Daoy (cell line): Measurements from ENCODE around the gene MOSPD3. TPM values are rescaled to one million over a fixed set of nuclear protein-coding genes. Genes with fewer than 3 reads are reported as not detected.
"Not testable (repeated sequence)": the region's sequence is repeated elsewhere in the genome, so short reads cannot be mapped to it uniquely, and the experiment has no call there.

Source experiments
- DNase-seq: peaks from one replicate; pipeline ENCODE4 v3.0.0-alpha.2; 2015; ENCODE audit warnings: low read depth
- total RNA-seq: library from RNA; depleted of rRNA; stranded (reverse); fragments of >200 nt; shearing (Covaris generic); gene quantifications from 2 replicates; pipeline ENCODE4 v1.2.3, GENCODE V29; 2014; rRNA removed

Gene MOSPD3, protein sequence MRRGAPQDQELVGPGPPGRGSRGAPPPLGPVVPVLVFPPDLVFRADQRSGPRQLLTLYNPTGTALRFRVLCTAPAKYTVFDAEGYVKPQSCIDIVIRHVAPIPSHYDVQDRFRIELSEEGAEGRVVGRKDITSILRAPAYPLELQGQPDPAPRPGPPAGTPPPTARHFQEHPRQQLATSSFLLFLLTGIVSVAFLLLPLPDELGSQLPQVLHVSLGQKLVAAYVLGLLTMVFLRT
- 9.7 and 11.3 TPM in 2 replicates for total RNA-seq

DNA sequence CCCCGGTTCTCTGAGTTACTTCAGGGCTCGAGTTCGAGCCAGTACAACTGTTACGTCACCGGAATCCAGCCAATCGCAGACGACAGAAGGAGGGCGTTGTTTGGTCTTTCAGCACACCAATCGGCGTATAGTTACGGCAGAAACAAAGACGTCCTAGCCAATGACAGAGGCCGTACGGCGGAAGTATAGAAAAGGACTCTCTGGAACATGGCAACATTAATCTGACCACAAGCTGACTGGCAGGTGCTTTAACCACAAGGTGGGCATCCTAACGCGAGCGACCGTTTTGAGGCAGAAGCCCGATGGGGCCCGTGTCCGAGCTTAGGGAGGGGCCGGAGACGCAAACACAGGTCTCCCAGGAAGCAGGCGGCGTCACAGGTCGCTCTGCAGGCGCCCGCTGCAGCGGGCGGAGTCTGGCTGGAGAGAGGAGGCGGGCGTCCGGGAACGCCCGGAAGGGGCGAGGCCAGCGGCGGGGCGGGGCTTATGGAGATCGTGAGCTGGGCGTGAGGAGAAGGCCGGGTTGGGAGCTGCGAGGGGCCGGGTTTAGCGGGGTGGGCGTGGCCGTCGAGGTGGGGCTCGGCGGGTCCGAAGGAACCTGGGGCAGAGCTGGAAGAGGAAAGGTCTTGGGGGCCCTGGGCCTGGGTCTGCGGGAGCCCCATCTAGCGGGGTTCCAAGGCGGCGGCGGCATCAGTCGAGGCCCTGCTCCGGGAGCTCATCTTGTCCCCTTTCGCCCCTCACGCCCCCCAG lies at the start of gene MOSPD3:
TSS of gene MOSPD3 (plus strand) at position 558 of the 747 bp plus-strand sequence. CDS start 252 bp downstream, outside the sequence.
- peak; percentile 100 for DNase-seq

DNA sequence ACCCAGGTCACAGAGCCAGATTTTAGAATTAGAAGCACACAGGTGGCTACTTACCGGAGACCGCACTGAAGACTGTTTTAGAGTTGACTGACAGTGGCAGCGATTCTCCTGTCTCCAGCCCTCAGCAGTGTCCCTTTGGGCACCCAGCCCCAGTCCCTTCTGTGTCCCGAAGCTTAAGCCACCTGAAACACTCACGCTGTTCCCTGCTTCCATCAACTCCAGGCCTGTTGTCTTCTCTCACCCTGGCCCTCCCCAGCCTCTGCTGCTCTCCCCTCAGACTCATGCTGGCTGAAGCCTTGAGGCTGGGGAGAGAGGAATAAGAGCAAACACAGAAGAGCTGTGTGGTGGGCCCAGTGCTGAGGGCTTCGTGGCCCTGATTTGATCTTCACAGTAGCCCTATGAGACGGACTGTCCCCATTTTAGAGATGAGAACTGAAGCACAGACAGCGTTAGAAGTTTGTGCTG lies 49.2 kb upstream of the MOSPD3 start:
- DNase-seq, result no peak

DNA sequence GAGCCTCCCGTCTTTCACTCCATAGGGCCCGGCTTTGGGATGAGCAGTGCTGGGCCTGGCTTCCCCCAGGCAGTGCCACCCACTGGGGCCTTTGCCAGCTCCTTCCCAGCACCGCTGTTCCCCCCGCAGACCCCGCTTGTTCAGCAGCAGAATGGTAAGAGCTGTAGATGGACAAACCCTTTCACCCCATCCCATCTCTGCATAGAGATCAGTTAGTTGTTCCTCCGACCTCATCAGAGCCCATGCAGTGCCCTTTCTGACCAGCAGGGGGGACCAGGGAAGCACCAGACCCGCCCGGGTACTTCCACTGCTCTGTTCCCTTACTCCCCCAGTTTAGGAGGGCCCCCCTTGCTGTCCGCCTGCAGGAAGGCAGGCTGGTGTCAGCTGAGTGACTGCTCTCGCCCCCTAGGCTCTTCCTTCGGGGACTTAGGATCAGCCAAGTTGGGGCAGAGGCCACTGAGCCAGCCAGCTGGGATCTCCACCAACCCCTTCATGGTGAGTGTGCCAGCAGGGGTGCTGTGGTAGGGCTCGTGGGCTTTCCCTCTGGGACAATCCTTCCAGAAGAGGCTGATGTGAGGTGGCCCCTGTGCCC lies 48.4 kb upstream of the MOSPD3 start:
- DNase-seq, result peak; percentile 80

DNA sequence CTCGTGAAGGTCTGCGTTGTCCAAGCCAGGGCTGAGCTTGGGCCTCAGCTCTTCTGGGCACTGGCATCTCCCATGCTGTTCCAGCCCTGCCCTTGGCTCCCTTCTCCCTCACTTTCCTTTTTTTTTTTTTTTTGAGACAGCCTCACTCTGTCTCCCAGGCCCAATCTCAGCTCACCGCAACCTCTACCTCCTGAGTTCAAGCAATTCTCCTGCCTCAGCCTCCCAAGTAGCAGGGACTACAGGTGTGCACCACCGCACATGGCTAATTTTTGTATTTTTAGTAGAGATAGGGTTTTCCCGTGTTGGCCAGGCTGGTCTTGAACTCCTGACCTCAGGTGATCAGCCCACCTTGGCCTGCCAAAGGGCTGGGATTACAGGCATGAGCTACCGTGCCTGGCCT lies 47.9 kb upstream of the MOSPD3 start:
- not testable (repeated sequence) for DNase-seq

DNA sequence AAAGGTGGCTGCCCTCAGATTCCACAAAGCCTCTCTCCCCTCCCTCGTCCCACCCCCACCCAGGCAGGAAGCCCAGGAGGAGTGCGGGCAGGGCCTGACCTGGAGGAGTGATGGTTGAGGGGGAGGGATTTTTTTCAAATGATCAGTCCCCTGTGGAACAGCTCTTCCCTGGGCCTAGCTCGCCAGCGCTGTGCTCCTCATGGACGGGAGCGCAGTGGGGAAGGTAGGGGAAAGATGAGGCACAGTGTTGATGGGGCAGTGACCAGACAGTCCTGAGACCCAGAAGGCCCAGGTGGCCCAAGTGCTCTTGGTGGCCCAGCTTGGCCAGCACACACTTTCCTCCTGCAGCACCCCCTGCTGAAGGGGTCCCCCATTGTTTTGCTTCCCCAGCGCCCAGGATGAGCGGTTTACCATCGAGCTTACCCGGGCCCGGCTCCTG lies 47.2 kb upstream of the MOSPD3 start:
- no peak for DNase-seq

DNA sequence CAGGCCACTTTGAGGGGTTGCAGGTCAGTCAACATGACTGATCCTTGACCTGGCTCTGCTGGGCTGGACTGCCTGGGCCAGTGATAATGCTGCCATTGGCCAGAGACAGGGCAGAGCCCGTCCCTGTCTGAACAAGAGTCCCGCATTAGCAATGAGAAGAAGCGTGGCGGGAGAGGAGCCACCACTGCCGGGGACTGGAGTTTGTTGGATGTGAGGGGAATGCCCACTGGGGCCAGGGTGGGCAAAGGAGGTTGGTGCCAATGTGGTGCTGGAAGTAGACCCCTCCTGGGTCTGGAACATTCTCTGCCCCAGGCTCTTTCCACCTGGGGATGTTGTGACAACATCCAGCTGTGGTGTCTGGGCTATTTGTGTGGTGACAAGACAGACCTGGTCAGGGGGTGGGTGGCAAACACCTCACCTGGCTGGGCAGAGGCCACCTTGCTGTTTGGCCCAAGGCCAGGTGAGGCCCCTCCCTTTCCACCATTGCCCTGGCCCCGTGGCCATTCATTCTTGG lies 46.3 kb upstream of the MOSPD3 start:
- DNase-seq, result no peak

DNA sequence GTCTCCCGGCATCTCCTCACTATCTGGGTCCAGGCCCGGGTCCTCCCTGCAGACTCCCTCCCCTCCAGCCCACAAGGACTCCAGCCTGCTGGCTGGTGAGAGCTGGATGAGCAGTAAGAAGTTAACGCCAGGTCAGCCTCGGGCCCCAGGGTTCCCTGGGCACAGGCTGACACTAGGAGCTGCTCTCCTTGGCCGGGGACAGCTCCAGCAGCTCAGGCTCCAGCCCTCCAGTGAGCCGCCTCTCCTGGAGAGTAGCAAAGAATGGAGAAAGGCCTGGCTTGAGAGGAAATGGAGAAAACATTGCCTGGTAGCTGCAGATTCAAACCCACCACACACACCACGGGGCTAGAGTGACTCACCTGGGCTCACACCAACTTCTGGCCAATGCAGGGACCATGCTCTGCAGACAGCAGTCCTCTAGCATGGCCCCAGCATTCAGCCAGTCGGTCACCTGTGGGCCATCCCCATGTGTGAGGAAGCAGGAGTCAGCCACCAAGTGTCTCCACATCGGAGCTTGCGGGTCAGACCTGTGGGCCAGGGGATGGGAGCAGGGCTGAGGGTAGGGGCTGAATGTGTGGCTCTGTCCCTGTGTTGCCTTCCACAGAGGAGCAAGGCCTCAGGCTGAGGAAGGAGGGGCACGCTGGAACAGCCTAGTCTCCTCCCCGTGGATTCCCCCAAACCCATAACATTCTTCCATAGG lies 45.2 kb upstream of the MOSPD3 start:
- DNase-seq, result peak; percentile 60

DNA sequence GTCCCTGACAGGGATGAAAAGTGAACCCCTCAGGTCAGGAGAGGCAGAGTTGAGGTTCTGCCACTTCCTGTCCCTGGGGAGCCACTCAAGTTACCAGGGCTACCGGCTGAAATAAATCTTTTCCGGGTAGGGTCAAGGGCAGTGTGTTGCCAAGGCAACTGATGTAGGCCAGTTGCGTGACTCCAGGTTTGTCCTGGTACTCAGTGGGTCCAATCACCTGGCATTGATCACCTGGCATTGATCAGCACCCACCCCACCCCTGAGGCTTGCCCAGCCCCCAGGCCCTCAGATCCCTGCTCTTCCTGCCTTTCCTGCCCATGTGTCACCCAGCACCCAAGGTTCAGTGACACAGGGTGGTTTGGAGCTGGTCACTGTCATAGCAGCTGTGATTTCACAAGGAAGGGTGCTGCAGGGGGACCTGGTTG lies 44.6 kb upstream of the MOSPD3 start:
- no peak for DNase-seq

DNA sequence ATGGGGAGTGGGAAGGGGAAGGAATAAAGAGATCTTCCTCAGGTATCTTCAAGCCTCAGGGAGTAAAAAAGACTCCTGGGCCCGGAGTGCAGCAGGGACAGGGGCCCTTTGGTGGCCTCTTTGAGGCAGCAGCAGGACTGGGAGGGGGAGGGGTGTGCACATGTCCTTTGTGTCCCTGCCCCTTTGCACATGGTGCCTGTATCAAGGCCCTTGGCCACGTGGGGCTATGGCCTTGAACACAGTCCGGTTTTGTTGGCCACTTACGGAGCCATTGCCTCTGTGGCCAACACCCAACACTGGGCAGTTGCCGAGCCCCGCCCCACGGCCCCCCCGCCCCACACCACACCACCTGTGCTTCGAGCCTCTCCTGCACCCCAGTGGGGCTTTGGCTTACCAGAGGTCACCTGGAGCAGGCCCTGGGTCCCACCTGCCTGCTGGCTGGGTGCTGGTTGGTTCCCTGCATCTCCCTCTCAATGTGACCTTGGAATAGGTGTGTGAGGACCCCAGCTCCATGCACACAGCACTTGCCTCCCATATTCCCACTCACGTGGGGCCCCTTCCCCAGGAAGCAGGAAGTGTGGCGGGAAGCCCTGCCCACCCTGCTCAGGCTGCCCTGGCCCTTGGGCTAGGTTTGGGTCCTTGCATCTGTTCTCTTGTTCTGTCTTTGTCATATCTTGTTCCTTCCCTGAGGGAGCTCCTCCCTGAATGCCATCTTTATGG lies 44.0 kb upstream of the MOSPD3 start:
- no peak for DNase-seq

DNA sequence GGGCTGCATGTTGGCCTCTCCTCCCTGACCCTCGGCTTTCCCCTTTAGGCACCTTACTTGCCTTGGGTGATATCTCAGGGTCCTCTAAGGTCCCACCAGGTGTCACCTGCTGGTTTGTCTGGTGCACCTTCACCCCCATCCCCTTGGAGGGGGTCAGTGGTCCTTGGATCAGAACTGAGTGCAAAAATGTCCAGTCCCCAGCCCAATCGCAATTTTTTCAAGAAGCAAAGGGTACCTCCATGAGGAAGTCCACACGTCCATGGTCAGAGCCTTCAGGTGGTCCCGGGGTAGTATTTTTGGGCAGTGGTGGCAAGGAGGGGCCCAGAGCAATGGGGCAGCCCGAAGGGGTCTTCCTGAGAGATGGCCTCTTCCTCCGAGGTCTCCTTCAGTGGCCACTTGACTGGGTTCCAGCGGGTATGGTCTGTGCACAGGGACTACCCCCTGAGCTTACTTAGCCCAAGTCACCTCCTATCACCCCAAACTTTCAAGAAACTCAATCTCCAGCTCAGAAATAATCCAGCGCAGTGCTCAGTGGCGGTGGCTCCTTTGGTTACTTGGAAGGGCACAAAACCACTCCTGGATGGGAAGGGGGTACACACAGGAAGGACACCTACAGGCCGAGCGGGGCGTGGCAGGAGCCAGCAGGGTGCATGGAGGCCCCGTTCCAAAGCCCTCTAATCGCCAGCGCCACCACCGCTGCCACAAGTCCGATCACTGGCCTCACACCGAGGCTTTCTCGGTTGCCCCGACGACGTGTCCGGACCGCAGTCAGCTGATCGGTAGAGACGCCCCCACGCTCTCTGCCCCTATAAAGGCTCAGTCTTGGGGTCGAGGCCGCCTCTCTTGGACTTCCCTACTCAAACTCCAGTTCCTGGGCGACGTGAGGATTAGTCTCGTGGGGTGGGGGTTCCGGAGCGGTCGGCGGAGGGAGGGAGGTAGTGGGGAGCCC lies 43.2 kb upstream of the MOSPD3 start:
- DNase-seq, result peak; percentile 86

DNA sequence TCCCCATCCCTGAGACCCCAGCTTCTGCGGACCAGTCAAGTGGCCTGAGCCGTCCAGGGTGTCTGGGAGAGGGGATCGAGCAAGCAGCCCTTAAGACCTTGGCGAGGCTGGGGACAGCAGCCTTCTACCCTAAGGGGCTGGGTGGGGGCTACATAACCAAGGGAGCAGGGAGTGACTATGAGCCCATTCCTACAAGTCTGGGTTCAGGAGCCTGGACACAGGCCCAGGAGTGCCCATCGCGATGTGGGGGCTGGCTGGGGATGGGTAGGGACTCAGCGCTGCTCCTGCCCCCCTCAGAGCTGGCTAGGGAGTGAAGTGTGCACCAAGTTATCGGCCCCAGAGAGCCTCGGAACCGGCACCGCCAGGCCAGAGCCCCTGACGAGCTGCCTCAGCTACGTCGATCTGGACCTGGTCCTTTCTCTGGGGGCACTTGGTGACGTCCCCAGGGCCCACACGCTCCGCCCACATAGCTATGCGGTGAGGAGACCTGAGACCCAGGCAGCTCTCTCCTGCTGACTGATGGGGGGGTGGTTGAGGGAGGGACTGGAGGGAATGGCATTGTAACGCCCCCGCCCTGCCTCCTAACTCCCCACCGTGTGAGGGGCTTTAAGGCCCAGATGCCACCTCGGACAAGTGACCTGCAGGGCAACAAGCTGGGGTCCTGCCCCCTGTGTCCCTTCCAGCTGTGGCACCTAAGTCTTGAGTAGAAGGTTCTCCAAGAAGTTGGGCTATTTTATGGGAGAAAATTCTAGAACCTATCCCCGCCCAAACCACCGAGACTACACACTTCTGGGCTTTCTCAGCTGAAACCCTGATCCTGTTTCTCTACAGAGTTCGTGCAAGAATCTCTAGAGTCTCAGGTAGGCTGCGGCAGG lies 41.1 kb upstream of the MOSPD3 start:
- DNase-seq, result peak; percentile 64

DNA sequence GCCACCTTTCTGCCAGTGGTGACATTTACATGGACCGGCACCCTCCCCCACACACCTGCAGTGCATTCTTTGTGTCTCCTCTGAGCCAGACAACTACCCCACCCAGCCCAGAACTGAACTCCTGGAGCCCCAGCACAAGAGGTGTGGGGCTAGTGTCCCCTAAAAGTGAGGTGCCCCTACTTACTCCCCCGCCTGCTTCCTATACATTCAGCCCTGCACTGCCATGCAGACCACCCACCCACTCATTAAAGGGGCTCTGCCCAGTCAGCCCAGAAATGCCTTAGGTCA lies 40.6 kb upstream of the MOSPD3 start:
- no peak for DNase-seq

DNA sequence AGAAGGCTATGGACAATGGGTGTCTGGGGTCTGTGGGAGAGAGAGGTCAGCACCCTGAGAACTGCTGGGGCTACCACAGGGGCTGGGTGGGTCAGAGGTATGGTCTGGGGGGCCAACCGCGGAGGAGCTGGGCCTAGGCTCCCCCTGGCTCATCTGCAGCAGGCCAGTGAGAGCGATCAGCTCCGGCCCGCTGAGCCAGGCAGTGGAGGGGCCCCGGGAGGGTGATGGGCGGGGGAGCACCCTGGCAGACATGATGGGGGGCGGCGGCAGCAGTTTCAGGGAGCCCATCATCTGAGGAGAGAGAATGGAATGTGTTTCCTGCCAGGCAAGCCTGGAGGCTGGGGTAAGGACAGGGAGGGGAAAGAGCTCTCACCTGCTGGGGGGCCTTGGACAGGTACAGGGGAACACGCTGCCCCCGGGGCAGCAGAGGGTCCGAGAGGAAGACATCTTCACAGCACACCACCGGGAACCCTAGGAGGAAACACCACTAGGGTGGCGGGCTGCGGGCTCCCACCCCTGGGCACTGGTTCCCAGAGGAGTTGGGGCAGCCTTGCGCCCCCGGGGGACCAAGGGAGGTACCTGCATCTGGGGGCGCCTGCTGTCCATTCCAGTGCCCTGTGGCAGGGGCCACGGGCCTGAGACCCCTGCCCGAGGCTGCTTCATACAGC lies 39.9 kb upstream of the MOSPD3 start:
- no peak for DNase-seq

DNA sequence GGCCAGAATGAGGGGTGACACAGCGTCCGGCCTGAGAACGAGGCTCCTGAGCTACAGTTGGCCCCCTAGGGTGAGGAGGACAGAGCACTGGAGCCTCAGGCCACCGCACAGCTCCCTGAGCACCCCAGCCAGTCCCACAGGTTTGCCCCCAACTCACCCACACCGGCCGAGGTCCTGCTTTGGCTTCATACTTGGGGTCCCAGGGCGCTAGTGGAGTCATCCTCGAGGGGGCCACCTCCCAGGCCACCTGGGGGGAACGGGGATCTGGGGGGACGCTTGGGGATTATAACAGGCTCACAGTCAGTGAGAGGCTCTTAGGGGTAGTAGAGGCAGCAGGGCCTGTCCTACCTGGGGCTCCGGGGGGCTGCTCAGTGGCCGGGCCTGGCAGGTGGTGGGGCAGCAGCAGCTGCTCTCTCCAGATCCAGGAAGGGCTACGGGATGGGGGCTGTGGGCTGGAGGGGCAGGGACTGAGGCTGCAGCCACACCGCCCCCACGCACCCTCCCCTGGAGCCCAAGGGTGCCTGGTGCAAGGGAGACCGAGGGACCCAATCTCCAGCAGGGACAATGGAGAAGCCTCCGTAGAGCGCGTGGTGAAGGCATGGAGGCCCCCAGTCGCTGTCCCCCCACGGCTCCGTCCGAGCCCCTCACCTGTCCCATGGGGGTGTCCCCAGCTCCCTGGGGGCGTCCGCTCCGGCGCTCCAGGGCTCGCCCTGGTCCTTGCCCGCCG lies 39.2 kb upstream of the MOSPD3 start:
- DNase-seq, result no peak

DNA sequence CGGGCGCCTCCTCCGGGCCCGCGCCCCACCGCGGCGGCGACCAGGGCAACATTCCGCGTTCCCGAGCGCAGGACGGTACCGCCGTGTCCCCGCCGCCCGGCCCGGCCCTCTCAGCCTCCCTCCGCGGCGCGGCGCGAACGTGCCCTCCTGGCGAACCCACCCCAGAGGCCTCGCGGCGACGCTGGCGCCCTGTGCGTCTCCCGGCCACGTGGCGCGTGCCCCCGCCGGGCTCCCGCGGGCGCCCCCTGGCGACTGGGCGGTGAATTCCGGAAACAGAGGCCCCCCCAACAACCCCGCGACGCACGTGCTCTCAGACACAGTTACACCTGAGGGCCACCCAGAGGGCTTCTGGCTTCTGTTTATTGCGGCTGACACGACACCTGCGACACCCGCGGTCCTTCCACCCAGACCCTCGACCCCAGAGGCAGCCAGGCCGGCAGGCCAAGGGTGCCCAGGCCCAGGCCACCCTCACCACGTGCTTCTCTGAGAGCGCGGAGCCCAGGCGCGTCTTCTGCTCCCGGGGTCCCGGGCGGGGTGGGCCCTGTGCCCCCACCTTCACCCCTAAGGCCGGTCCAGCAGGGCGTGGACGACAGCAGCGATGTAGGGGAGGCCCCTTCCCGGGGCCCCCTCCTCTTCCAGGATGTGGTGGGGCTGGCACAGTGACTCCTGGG lies 38.5 kb upstream of the MOSPD3 start, which contains the start of gene SAP25:
TSS of gene SAP25 (minus strand) at position 210 of the 671 bp plus-strand sequence. CDS start at position 52, 158 bp downstream.
- no peak for DNase-seq

DNA sequence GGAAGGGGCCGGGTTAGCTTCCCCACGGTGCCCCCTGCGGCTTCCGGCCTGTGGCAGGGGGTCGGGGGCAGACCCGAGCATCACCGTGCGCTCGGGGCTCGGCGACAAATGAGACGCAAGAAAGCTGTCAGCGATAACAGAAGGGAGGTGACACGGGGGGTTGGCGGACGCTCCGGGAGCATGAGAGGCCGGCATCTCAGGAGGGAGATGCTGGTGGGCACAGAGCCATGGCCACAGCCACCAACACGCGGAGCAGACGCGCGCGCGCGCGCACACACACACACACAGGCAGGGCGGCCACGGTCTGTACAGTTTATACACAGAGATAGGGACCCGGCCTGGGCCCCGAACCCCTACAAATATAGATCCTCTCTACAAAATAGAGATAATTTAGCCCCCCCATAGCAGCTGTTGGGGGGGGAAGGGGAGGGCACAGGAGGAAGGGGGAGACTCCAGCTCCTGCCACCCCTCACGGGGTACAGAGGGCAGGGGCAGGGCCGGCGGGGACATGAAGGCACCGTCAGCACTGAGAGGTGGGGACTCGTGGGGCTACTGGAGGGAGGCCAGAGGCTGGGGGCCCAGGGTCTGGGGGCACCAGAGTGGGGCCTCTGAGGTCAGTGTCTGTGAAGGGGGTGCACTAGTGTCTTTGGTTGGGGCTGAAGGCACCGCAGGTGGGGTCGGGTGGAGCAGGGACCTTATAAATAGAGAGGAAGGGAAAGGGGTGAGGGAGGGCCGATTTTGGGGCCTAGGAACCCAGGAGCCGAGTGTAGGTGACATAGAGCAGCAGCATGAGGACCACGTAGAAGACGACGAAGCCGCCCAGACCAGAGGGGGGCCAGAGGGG lies 37.8 kb upstream of the MOSPD3 start:
- no peak for DNase-seq
